ENCODE results near the gene CCDC33. TPM values are rescaled to one million over a fixed set of nuclear protein-coding genes. Genes with fewer than 3 reads are reported as not detected.

The CCDC33 gene
- total RNA-seq, 4 donors from 2014 or later, result not detected

GRCh38 chr15:74385733-74386132, 149.6 kb downstream of the CCDC33 start:
- no peak for ATAC-seq (ENCODE audit: low FRiP score)
- no peak for TF ChIP-seq CTCF (IDR thresholded peaks at IDR 0.05)
- no peak for DNase-seq (ENCODE audit: low spot score)

Other genes starting within 250 kb of the CCDC33 start
- 10 to 100 TPM in 3 of 4 donors, 1 to 10 TPM in 1; 9.8 to 24.0 (median 15.9) TPM for gene STOML1, start 244.0 kb upstream of the CCDC33 start, total RNA-seq
- gene PML, start 241.6 kb upstream of the CCDC33 start, total RNA-seq, result 100 to 1,000 TPM in 2 of 4 donors, 10 to 100 TPM in 2; 39.3 to 172 (median 86.5) TPM
- not detected for gene GOLGA6A, start 153.8 kb upstream of the CCDC33 start, total RNA-seq
- 1 to 10 TPM in 2 of 4 donors, under 1 TPM in 1, not detected in 1; 0.69 to 4.7 (median 1.1) TPM for gene ISLR2, start 105.7 kb upstream of the CCDC33 start, total RNA-seq
- 100 to 1,000 TPM in 1 of 4 donors, 10 to 100 TPM in 3; 30.6 to 110 (median 65.5) TPM for gene ISLR, start 62.6 kb upstream of the CCDC33 start, total RNA-seq
- gene STRA6, start 33.5 kb upstream of the CCDC33 start, total RNA-seq, result under 1 TPM in 1 of 4 donors, not detected in 3; 0.19 TPM
- gene CYP11A1, start 131.3 kb downstream of the CCDC33 start, total RNA-seq, result 1 to 10 TPM; 1.3 to 4.8 (median 1.4) TPM
- gene SEMA7A, start 197.6 kb downstream of the CCDC33 start, total RNA-seq, result 1 to 10 TPM; 1.2 to 7.6 (median 3.4) TPM
- gene UBL7, start 224.8 kb downstream of the CCDC33 start, total RNA-seq, result 10 to 100 TPM; 28.0 to 39.2 (median 34.8) TPM